ENCODE measurements around the gene SLC27A6.
A peak's percentile ranks its signal among the peaks of the same experiment; 100 is the strongest.

DNA sequence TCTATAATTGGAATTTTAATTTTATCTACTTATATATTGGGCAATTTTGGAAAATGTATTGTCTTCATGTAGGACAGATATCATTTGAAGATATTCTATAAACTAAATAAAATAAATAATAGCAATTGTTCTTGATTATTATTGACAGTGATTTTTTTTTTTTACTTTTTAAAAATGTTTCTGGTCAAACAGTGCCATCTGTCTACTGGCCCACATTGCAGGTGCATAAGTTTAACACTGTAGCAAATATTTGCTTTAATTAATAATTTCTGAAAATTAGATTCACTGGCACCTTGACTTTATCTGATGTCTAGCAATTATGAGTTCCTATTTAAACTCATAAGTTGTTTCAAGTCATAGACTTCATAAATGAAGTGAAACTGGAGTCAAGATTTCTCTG is 88.2 kb downstream of the SLC27A6 start:
- peak; percentile 30; the same call in 1 of the 2 replicates for TF ChIP-seq RAD21 (IDR thresholded peaks at IDR 0.05; ENCODE audit: low read depth)
- no peak for TF ChIP-seq EP300 (IDR thresholded peaks at IDR 0.05; ENCODE audit: borderline replicate concordance)
- TF ChIP-seq, protein P1, sequence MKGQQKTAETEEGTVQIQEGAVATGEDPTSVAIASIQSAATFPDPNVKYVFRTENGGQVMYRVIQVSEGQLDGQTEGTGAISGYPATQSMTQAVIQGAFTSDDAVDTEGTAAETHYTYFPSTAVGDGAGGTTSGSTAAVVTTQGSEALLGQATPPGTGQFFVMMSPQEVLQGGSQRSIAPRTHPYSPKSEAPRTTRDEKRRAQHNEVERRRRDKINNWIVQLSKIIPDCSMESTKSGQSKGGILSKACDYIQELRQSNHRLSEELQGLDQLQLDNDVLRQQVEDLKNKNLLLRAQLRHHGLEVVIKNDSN (IDR thresholded peaks at IDR 0.05), result no peak
- TF ChIP-seq CREB1 (IDR thresholded peaks at IDR 0.05; ENCODE audit: low read depth), result no peak
- TF ChIP-seq, protein P2, sequence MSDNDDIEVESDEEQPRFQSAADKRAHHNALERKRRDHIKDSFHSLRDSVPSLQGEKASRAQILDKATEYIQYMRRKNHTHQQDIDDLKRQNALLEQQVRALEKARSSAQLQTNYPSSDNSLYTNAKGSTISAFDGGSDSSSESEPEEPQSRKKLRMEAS (IDR thresholded peaks at IDR 0.05), result no peak
- TF ChIP-seq ZBTB7A (IDR thresholded peaks at IDR 0.05; ENCODE audit: low read depth), result no peak
